GM12878 (cell line): Measurements from ENCODE around the gene CCDC80. TPM values are rescaled to one million over a fixed set of nuclear protein-coding genes. Genes with fewer than 3 reads are reported as not detected.

Source experiments
- ATAC-seq: fragments of 200-7000 bp; cut with Tn5 transposase; 3 replicates; pipeline ENCODE4 v1.9.1; 2020; ENCODE audit warnings: mild to moderate bottlenecking, moderate library complexity
- BruUV-seq: library from RNA; stranded (reverse); fragments of 400-500 nt; replicated peaks from 2 replicates; lab custom pipeline; 2021; lab: Mats Ljungman, UMichigan
- CTCF ChIA-PET: fragments of 300-600 bp; sonication (Branson Sonifier 250); formaldehyde crosslinking; extraction: SDS; loops from one replicate; lab custom pipeline; 2021; ENCODE audit warnings: inconsistent platforms; lab: Yijun Ruan, JAX
- POLR2A ChIA-PET: fragments of 350-600 bp; formaldehyde crosslinking; extraction: SDS; loops from one replicate; lab custom pipeline; 2021; ENCODE audit warnings: inconsistent platforms; lab: Charles Lee
- RAD21 ChIA-PET: fragments of 300-600 bp; sonication (Branson Sonifier 250); formaldehyde crosslinking; loops from one replicate; lab custom pipeline; 2023; ENCODE audit warnings: antibody characterized with exemption; ENCODE audit not compliant: unreplicated experiment; lab: Charles Lee
- SMC1A ChIA-PET: fragments of 300-600 bp; sonication (Branson Sonifier 250); formaldehyde crosslinking; loops from one replicate; lab custom pipeline; 2023; ENCODE audit not compliant: unreplicated experiment, uncharacterized antibody; lab: Charles Lee
- DNase-seq: peaks from one replicate; pipeline ENCODE4 v3.0.0-alpha.2; 2011; ENCODE audit warnings: low read depth, low spot score
- FAIRE-seq: peaks from 3 replicates; lab custom pipeline; 2011; peaks lifted over from hg19 to GRCh38; lab: Jason Lieb, UNC
- H2AFZ ChIP-seq: 2 replicates; pipeline ENCODE4 v1.6.0; 2011; ENCODE audit warnings: low read depth, low read length, control low read depth; ENCODE audit not compliant: control insufficient read depth
- H3K27ac ChIP-seq: 2 replicates; pipeline ENCODE4 v1.5.1; 2011; ENCODE audit warnings: control low read depth; ENCODE audit not compliant: control insufficient read depth, insufficient read depth
- H3K27me3 ChIP-seq, 2 experiments: replicated peaks in 1 of 2; 2 replicates each; pipeline versions ENCODE4 v1.6.0 to v1.6.1; 2011; ENCODE audit warnings: low read length in 1 of 2; ENCODE audit not compliant: control insufficient read depth in 2 of 2, insufficient read depth in 2 of 2
- H3K36me3 ChIP-seq, 2 experiments: 2 replicates each; pipeline ENCODE4 v1.5.1; 2011; ENCODE audit warnings: low read length in 1 of 2; ENCODE audit not compliant: control insufficient read depth in 2 of 2, insufficient read depth in 2 of 2
- H3K4me1 ChIP-seq: 2 replicates; pipeline ENCODE4 v1.6.1; 2011; ENCODE audit warnings: mild to moderate bottlenecking, low read length, moderate library complexity, mixed read lengths; ENCODE audit not compliant: control insufficient read depth, insufficient read depth
- H3K4me2 ChIP-seq: 2 replicates; pipeline ENCODE4 v1.6.0; 2011; ENCODE audit warnings: control low read depth; ENCODE audit not compliant: control insufficient read depth, insufficient read depth
- H3K4me3 ChIP-seq: fragments of 200-600 bp; sonication (generic); 2 replicates; pipeline ENCODE4 v1.5.1; 2016
- H3K79me2 ChIP-seq: 2 replicates; pipeline ENCODE4 v1.6.0; 2011; ENCODE audit warnings: low read length; ENCODE audit not compliant: control insufficient read depth, insufficient read depth
- H3K9ac ChIP-seq: 2 replicates; pipeline ENCODE4 v1.8.0; 2011; ENCODE audit warnings: low read length, control low read depth, mixed read lengths; ENCODE audit not compliant: control insufficient read depth, insufficient read depth
- H3K9me3 ChIP-seq: replicated peaks from 3 replicates; pipeline ENCODE4 v1.5.1; 2011; ENCODE audit warnings: mild to moderate bottlenecking, low read length; ENCODE audit not compliant: control insufficient read depth, insufficient read depth
- H4K20me1 ChIP-seq: 2 replicates; pipeline ENCODE4 v1.6.0; 2011; ENCODE audit not compliant: control insufficient read depth, insufficient read depth
- BACH1 ChIP-seq: fragments of 450-650 bp; IDR thresholded peaks from 2 replicates; pipeline ENCODE4 v1.6.1; 2017; ENCODE audit warnings: mild to moderate bottlenecking, borderline replicate concordance
- BHLHE40 ChIP-seq, 2 experiments: fragments of 450-650 bp in 1 of 2; IDR thresholded peaks; 2 replicates each; pipeline ENCODE4 v1.6.1; 2011 to 2017; ENCODE audit warnings: low read depth in 2 of 2, borderline replicate concordance in 1 of 2, improper control_type of control experiment in 1 of 2, low read length in 1 of 2, mild to moderate bottlenecking in 1 of 2
- CBX3 ChIP-seq: fragments of 200-600 bp; sonication (generic); IDR thresholded peaks from 2 replicates; pipeline ENCODE4 v1.6.1; 2016; ENCODE audit warnings: low read depth, borderline replicate concordance
- MTA2 ChIP-seq: fragments of 450-650 bp; IDR thresholded peaks from 2 replicates; pipeline ENCODE4 v1.6.1; 2016; ENCODE audit warnings: low read depth, mild to moderate bottlenecking, moderate library complexity
- MXI1 ChIP-seq: fragments of 150-350 bp; IDR thresholded peaks from 2 replicates; pipeline ENCODE4 v1.6.1; 2011; ENCODE audit warnings: low read depth, mild to moderate bottlenecking, inconsistent platforms, low read length, improper control_type of control experiment
- POLR2AphosphoS2 ChIP-seq: IDR thresholded peaks from 2 replicates; pipeline ENCODE4 v1.6.1; 2011; ENCODE audit warnings: low read depth, mild to moderate bottlenecking, low read length, improper control_type of control experiment, moderate library complexity
- SREBF2 ChIP-seq: IDR thresholded peaks from 2 replicates; pipeline ENCODE4 v1.6.1; 2012; ENCODE audit warnings: mild to moderate bottlenecking, low read length
- WRNIP1 ChIP-seq: IDR thresholded peaks from 2 replicates; pipeline ENCODE4 v1.6.1; 2011; ENCODE audit warnings: low read depth, low read length, improper control_type of control experiment, borderline replicate concordance
- WGBS: methylation state at CpG from one replicate; pipeline ENCODE4 v1.1.6; 2016; ENCODE audit warnings: low lambda C conversion rate; ENCODE audit not compliant: insufficient replicate concordance, insufficient coverage; ENCODE audit errors: missing lambda C conversion rate; 5-methylcytosine and 5-hydroxymethylcytosine counted together
- in situ Hi-C: fragments of 300-500 bp; cut with MboI; formaldehyde crosslinking; loops from 9 replicates; pipeline ENCODE4 v1.14.3; 2018; ENCODE audit warnings: mixed read lengths
- intact Hi-C: fragments of 100-400 bp; cut with micrococcal nuclease; formaldehyde crosslinking; loops from one replicate; pipeline ENCODE4 v1.14.2; 2022; ENCODE audit not compliant: unreplicated experiment
- polyA plus RNA-seq, 11 experiments: library from polyadenylated mRNA; depleted of rRNA in 4 of 11; unstranded in 6 of 11; stranded (reverse) in 5 of 11; fragments of >200 nt; fragmentation: Nextera tagmentation in 4 of 11; fragmentation: Illumina TruSeq in 1 of 11; extraction: Ambion mirVana in 4 of 11; extraction: Trizol in 1 of 11; gene quantifications; 1 replicate in 1 of 11; 2 replicates in 10 of 11; pipeline versions ENCODE4 v1.2.1 to v1.2.3, GENCODE V29; 2011 to 2016; ENCODE audit warnings: inconsistent platforms in 2 of 11, missing spikeins in 2 of 11, low read depth in 1 of 11
- total RNA-seq, 4 experiments: library from RNA; depleted of rRNA in 3 of 4; stranded (reverse); fragments of >200 nt in 3 of 4; fragmentation: Illumina TruSeq in 1 of 4; extraction: Trizol in 1 of 4; gene quantifications; 2 replicates each; pipeline versions ENCODE4 v1.2.1 to v1.2.3, GENCODE V29; 2013 to 2021

CCDC80 gene
- total and polyA plus RNA-seq, 10 of the 15 experiments (the other 5 are each of a cell fraction or from before 2014, with no cell fraction given), result 0.01 to 0.59 (median 0.21) TPM; not detected in 5

DNA sequence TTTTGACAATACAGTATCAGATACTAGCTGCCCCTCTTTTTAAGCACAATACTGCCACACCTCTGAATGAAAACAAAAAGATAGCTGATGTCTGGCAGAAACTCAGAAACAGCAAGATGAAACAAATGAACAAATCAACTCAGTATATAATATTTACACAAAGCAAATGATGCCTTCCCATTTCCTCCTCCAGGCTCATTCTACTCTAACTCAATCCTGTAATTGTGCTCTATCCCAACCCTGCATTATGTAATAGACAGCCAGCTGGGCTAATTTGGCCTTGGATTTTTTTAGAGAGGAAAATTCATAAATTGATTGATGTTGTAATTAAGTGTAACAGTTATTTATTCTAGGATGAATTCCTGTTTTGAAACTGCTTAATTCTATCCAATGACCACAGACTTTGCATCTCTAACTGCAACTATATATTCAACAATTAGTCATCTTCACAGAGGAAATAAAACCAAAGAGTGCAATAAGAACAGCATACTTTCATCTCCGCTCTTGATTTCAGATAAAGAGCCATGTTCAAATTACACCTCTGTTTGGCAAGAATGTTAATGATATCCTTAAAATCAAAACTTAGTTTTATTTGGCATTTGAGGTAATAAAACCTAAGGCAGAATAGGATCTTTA, 85.3 kb downstream of the CCDC80 start:
- Histone ChIP-seq H2AFZ (no peak overlapping the region), H3K4me1 (no peaks in the 10 kb centered on the region), H4K20me1 (no peaks in the 10 kb centered on the region), H3K36me3 (peaks cover 0 to 4% of the 10 kb centered on the region in 2 experiments; a peak in 2 of 4 replicates), H3K9ac (no peak overlapping the region), H3K9me3 (no peaks in the 10 kb centered on the region; the same call in 2 of the 3 replicates), H3K4me2 (peak overlapping the region; percentile 30; the same call in 1 of the 2 replicates), H3K79me2 (peaks cover 66% of the 10 kb centered on the region), H3K27me3 (no peaks in the 10 kb centered on the region), H3K27ac (no peak overlapping the region), H3K4me3 (peak overlapping the region; percentile 3)
- ATAC-seq (peak; percentile 26), DNase-seq (no peak), FAIRE-seq (no peak)
- 100% methylated on average over 1 of the region's 1 CpG for WGBS
- ChIA-PET RAD21 (interaction anchor here (1.3 to 2.2 kb wide), 2 partner anchors 16 to 57 kb away, joined by 4 to 6 read pairs; partner anchors contain the start of gene BTLA), POLR2A (no interaction called here), CTCF (interaction anchor here (1.0 to 1.6 kb wide), 3 partner anchors 12 to 145 kb away, joined by 3 to 5 read pairs (median 4); no protein-coding TSS in a partner anchor), SMC1A (interaction anchor here (1.0 to 5.3 kb wide), 5 partner anchors 12 to 267 kb away, joined by 3 to 45 read pairs (median 4); no protein-coding TSS in a partner anchor)
- BruUV-seq, result no TSS peak
- in situ Hi-C loops, result no loop called here
- intact Hi-C loops, result no loop called here
- no peak for TF ChIP-seq POLR2AphosphoS2
- no peak for TF ChIP-seq BHLHE40 (IDR thresholded peaks at IDR 0.05; ENCODE audit: borderline replicate concordance in 1 of 2, low read depth in 2 of 2, low read length in 1 of 2)
- TF ChIP-seq WRNIP1, result no peak
- TF ChIP-seq SREBF2, result no peak
- TF ChIP-seq MXI1, result no peak
- TF ChIP-seq BACH1, result no peak
- TF ChIP-seq CBX3, result no peak
- TF ChIP-seq MTA2, result no peak
